HL-60/S4 (cell line): ENCODE results near the gene SLC2A2.

ENCODE experiments used
- in situ Hi-C: fragments of 300-500 bp; cut with MboI; formaldehyde crosslinking; loops from 2 replicates; pipeline ENCODE4 v1.14.3; 2022; ENCODE audit warnings: low sequenced_read_pairs

SLC2A2 gene

GRCh38 chr3:170989100-170989648 lies 37.3 kb downstream of the SLC2A2 start:
- in situ Hi-C loops, result no loop called here

GRCh38 chr3:170988378-170988777 lies 38.1 kb downstream of the SLC2A2 start:
- in situ Hi-C loops, result no loop called here

DNA sequence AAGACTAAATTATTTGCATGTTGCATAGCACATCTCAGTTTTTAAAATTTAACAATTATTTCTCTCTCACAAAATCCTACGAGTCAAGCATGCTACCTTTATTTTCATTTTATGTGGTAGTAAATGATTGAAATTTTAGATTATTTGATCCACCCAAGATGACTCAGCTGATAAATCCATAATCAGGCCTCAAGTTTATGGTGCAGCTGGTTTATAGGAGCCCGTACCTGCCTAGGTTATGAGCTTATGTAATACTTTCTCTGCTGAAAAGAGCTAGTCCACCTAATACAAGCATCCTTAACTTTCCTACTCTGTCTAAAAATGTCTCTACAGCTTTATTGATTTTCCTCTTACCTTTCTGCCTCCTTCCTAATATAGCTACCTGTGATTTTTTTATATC lies 41.2 kb downstream of the SLC2A2 start:
- in situ Hi-C loops, result no loop called here

DNA sequence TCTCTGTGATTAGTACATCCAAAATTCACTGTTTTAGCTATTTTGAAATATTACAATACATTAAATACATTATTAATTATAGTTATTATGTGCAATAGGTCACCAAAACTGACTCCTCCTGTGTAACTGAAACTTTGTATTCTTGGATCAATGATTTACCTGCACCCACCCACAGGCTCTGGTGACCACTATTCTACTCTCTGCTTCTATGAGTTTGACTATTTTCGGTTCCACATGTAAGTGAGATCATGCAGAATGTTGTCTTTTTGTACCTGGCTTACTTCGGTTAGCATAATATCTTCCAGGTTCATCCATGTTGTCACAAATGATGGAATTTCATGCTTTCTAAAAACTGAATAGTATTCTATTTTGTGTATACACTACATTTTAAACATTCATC lies 43.8 kb downstream of the SLC2A2 start:
- in situ Hi-C loops, result no loop called here

DNA sequence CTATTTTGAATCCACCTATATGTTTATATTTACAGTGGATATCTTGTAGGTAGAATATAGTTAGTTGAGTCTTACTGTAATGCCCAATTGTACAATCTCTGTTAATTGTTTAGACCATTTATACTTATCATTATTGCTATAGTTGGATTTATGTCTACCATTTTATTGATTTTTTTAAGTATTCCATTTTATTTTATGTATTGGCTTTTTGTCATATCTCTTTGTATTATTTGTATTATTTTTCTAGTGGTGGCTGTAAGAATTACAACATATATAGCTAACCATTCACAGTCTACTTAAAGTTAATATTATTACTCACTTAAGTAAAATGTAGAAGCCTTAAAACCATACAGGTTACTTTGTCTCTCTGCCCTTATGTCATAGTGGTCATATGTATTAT lies 46.1 kb downstream of the SLC2A2 start:
- in situ Hi-C loops, result no loop called here

GRCh38 chr3:170977949-170978745 lies 48.4 kb downstream of the SLC2A2 start:
- in situ Hi-C loops, result no loop called here

DNA sequence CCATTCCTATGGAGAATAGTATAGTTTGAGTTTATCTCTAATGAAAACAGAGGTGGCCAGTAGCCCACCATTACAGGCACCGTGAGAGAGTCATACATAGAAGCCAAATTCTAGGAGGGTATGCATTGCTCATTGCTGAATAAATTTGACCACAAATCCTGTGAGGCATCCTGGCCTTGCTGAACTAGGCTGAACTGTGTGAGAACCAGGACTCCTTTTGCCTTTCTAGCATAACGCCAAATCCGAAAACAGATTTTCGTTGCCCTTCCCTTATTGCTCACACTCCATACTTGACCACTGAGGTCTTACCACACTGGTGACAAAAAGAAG lies 50.4 kb downstream of the SLC2A2 start:
- in situ Hi-C loops, result no loop called here

DNA sequence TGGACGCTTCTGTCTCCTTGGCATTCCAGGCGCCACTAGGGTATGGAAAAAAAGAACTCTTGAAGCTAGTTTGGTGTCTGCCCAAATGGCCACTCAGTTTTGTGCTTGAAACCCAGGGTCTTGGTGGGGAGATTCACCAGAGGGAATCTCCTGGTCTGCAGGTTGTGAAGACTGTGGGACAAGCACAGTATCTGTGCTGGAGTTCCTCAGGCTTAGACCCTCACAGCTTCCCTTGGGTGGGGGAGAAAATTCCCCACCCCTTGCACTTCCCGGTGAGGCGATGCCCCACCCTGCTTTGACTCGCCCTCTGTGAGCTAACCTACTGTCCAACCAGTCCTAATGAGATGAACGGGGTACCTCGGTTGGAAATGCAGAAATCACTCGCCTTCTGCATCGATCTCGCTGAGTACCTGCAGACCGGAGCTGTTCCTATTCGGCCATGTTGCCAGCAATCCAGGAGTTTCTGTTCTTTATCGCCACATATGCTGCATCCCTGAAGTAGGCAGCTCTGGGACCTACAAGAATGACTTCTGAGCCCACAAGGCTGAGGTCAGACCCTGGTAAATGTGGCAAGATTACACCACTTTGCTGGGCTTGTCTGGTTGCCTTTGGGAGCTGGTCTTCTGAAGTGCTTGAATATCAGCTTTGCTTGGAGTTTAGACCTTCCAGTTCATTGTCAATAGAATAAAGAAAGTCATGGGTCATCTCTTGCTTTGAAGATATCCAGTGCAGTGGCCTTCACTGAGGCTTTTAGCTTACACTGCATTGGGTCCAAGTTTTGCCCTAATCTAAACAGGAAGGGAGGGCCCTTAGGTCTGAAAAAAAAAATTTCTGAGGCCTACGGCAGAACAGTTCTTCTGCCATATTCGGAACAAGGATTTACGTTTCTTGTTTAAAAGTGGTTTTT lies 51.0 kb downstream of the SLC2A2 start:
- in situ Hi-C loops, result no loop called here

DNA sequence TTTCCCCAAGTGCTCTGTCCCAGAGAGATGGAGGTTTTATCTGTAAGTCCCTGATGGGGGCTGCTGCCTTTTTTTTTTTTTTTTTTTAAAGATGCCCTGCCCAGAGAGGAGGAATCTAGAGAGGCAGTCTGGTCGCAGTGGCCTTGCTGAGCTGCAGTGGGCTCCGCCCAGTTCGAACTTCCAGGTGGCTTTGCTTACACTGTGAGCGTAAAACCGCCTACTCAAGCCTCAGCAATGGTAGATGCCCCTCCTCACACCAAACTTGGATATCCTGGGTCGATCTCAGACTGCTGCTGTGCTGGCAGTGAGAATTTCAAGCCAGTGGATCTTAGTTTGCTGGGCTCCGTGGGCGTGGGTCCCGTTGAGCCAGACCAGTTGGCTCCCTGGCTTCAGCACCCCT lies 51.6 kb downstream of the SLC2A2 start:
- in situ Hi-C loops, result loop anchor here (25.0 kb wide), 1 partner anchor 587 kb away; no protein-coding TSS in a partner anchor

- in situ Hi-C loops, result loop anchor here (25.0 kb wide), 1 partner anchor 589 kb away; no protein-coding TSS in a partner anchor
These were observed 53.6 kb downstream of the SLC2A2 start for GRCh38 chr3:170972917-170973316.

DNA sequence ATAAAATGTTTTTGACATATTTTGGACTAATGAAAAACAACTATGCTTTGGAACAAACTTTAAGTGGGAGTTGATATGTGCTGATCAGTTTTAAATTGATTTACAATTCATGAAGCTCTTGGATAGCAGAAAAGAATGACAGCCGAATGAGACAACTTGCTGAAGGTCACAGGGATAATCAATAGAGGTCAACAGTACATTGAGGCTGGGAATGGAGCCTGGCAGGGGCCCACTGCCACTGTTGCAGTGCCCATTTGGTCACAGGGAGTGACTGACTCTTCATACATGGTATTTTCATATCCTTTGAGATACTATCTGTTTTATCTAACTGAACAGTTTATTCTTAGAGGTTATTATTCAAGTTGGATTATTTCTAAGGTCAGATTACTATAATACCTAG lies 59.4 kb downstream of the SLC2A2 start:
- in situ Hi-C loops, result loop anchor here (25.0 kb wide), 1 partner anchor 595 kb away; no protein-coding TSS in a partner anchor

GRCh38 chr3:170966495-170966894 lies 60.0 kb downstream of the SLC2A2 start:
- in situ Hi-C loops, result loop anchor here (25.0 kb wide), 1 partner anchor 596 kb away; no protein-coding TSS in a partner anchor

GRCh38 chr3:170962411-170962810 lies 64.1 kb downstream of the SLC2A2 start:
- in situ Hi-C loops, result loop anchor here (25.0 kb wide), 1 partner anchor 600 kb away; no protein-coding TSS in a partner anchor

DNA sequence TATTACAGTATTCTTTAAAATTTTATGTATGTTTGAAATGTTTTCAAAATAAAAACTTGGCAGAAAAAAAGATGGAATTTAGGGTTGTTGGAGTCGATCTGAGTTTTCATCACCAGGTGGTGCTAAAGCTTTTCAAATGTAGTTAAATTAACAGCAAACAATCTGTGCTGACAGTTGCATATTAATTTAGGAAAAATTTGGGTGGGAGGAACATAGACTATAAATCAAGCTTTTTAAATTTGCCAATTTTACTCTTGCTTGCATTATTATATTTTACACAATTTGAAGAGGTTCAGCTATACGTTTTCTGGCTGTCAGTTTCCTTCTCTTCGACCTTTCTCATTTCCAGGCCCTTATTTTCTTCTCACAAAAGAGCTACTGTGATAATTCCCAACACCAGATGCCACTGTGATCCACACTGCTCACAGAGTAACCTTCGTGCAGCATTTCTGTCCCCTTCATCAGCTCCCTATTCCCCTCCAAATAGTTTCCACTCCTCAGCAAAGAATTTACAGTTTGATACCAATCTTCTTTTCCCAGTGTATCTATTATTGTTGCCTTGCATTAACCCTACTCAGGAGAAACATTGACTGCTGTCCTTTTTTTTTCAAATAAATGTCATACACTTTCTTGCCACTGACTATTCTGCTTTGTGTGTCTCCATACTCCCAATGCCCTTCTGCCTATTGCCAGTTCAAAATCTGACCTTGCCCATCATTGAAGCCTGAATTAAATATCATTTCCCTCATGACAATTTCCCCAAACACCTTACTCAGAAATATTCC lies 64.7 kb downstream of the SLC2A2 start:
- in situ Hi-C loops, result loop anchor here (25.0 kb wide), 1 partner anchor 600 kb away; no protein-coding TSS in a partner anchor

- in situ Hi-C loops, result loop anchor here (25.0 kb wide), 1 partner anchor 603 kb away; no protein-coding TSS in a partner anchor
These were observed 67.1 kb downstream of the SLC2A2 start for GRCh38 chr3:170959457-170959856.

GRCh38 chr3:170956647-170957046 lies 69.9 kb downstream of the SLC2A2 start:
- in situ Hi-C loops, result loop anchor here (25.0 kb wide), 1 partner anchor 606 kb away; no protein-coding TSS in a partner anchor

- in situ Hi-C loops, result loop anchor here (25.0 kb wide), 1 partner anchor 609 kb away; no protein-coding TSS in a partner anchor
These were observed 72.8 kb downstream of the SLC2A2 start for GRCh38 chr3:170953736-170954135.

DNA sequence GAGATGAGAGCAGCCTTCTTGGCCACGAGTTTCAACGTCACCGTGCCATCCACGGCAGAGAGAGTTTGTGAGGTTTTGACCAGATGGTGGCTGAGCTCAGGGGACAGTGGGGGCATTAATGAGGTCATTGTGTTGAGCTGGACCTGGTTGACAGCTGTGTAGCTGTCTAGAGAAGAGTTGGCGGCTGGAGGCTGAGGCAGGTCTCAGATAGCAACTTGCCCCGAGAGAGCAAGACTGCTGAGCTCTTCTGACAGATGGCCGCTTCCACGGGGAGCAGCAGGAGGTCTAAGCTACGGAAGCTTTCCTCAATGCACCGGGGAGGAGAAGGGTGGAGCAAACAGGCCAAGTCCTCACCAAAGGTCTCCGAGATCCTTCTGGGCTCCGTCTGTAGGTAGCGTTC lies 73.3 kb downstream of the SLC2A2 start:
- in situ Hi-C loops, result loop anchor here (25.0 kb wide), 1 partner anchor 609 kb away; no protein-coding TSS in a partner anchor

- in situ Hi-C loops, result no loop called here
These were observed 77.3 kb downstream of the SLC2A2 start for GRCh38 chr3:170949211-170949610.
